Fibroblast of pulmonary artery (primary cell): ENCODE data around the gene TAS1R1.
"Not testable (repeated sequence)": the region's sequence is repeated elsewhere in the genome, so short reads cannot be mapped to it uniquely, and the experiment has no call there.

Experiments used
- DNase-seq: peaks from one replicate; pipeline ENCODE4 v3.0.0-alpha.2; 2010; ENCODE audit warnings: low read depth
- H3K4me3 ChIP-seq: replicated peaks from 2 replicates; pipeline ENCODE4 v1.5.1; 2011; ENCODE audit warnings: low read depth, mild to moderate bottlenecking, control low read depth, low read length, moderate library complexity
- TF ChIP-seq, protein P1 (sequence below): IDR thresholded peaks from 2 replicates; pipeline ENCODE4 v1.5.1; 2011; ENCODE audit warnings: mild to moderate bottlenecking, control low read depth, low read length, inconsistent platforms; ENCODE audit errors: missing control alignments

TAS1R1 gene

DNA sequence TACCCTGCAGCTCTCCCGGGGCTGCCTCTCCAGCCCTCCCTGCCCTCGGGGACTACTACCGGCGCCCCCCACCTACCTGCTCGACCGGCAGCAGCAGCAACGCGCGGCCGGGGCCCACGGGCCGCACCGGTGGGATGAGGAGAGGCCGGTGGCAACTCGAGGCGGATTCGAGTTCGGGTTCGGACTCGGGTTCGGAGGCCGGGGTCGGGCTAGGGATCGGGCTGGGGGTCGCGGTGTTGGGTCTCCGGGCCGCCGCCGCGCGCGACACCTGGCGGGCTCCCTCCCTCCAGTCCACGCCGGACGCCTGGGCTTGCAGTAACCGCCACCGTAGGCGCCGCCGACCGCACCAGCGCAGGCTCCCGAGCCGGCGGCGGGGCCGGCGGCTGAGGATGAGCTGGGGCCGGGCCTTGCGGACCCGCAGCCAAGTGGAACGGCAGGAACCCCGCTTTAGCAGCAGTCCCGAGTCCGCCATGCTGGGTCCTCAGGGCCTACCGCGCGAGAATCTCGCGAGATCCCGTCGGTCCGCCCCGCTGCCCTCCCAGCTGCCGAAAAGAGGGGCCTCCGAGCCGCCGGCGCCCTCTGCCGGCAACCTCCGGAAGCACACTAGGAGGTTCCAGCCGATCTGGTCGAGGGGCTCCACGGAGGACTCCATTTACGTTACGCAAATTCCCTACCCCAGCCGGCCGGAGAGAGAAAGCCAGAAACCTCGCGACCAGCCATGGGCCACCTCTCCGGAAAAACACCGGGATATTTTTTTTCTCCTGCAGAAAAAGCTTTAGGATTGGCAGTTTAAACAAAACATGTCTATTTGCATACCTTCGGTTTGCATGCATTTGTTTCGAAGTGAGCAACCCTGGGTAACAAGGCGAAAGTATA lies 838 bp upstream of the TAS1R1 start, which contains the start of gene NOL9:
Gene NOL9 (minus strand): TSS at position 483 of the 876 bp plus-strand sequence. CDS start 11 bp downstream, at position 472.
- TF ChIP-seq, protein P1, sequence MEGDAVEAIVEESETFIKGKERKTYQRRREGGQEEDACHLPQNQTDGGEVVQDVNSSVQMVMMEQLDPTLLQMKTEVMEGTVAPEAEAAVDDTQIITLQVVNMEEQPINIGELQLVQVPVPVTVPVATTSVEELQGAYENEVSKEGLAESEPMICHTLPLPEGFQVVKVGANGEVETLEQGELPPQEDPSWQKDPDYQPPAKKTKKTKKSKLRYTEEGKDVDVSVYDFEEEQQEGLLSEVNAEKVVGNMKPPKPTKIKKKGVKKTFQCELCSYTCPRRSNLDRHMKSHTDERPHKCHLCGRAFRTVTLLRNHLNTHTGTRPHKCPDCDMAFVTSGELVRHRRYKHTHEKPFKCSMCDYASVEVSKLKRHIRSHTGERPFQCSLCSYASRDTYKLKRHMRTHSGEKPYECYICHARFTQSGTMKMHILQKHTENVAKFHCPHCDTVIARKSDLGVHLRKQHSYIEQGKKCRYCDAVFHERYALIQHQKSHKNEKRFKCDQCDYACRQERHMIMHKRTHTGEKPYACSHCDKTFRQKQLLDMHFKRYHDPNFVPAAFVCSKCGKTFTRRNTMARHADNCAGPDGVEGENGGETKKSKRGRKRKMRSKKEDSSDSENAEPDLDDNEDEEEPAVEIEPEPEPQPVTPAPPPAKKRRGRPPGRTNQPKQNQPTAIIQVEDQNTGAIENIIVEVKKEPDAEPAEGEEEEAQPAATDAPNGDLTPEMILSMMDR: peak; percentile 88
- DNase-seq: peak; percentile 93
- H3K4me3 ChIP-seq: peak within 1 kb of the TSS; percentile 92

DNA sequence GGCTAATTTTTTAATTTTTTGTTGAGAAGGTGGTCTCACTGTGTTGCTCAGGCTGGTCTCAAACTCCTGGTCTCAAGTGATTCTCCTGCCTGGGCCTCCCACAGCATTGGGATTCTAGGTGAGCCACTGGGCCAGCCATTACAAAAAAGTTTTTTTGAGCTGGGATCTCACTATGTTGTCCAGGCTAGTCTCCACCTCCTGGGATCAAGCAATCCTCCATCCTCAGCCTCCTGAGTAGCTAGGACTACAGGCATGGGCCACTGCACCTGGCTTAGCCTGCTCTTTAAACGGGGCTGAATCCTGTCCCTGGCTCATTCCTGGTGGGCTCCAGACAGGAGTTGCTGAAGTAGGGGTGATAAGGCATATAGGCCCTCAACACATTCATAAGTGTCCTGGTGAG lies 2.5 kb downstream of the TAS1R1 start:
- DNase-seq: no peak
- TF ChIP-seq, protein P1: no peak
- no peak overlapping the region for H3K4me3 ChIP-seq

DNA sequence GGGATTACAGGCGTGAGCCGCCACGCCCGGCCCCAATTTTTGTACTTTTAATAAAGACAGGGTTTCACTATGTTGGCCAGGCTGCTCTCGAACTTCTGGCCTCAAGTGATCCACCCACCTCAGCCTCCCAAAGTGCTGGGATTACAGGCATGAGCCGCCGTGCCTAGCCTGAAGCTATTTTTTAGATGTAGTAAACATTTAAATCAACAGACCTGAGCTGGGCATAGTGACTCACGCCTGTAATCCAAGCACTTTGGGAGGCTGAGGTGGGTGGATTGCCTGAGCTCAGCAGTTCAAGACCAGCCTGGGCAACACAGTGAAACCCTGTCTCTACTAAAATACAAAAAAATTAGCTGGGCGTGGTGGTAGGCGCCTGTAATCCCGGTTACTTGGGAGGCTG lies 4.1 kb downstream of the TAS1R1 start:
- H3K4me3 ChIP-seq, DNase-seq: not testable (repeated sequence)

DNA sequence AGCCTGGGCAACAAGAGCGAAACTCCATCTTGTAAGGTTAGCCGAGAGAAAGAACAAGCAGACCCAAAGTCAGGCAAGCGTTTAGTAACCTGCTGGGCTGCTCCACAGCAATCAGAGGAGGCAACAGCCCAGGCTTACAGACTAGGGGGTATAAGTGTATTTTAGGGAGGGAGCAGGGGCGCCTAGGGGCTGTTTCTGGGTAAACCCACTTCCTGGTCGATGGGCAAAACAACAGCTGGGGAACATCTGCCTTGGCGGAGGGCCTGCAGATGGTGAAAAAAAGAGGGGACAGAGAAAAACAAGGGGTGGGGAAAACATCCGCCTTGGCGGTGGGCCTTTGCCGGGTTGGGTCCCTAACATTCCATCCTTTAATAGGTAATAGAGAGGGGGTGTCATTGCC lies 5.2 kb downstream of the TAS1R1 start:
- no peak overlapping the region for H3K4me3 ChIP-seq
- no peak for DNase-seq
- TF ChIP-seq, protein P1: no peak

DNA sequence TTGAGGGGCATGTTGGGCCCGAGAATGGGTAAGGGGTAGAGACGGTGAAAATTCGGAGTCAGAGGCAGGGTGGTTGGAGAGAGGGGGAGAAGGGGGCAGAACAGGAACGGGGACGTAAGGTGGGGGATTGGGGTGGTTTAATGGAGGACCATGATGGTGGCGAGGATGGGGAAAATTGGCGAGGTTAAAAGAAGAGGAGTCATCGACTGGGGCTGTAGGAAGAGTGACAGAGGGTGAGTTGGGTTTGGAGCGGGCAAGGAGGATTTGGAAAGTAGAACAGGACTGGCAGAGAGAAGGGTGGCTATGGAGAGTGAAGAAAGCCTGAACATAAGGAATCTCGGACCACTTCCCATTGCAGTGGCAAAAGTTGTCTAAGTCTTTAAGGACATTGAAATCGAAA lies 13.9 kb downstream of the TAS1R1 start:
- TF ChIP-seq, protein P1: no peak
- no peak overlapping the region for H3K4me3 ChIP-seq
- no peak for DNase-seq

DNA sequence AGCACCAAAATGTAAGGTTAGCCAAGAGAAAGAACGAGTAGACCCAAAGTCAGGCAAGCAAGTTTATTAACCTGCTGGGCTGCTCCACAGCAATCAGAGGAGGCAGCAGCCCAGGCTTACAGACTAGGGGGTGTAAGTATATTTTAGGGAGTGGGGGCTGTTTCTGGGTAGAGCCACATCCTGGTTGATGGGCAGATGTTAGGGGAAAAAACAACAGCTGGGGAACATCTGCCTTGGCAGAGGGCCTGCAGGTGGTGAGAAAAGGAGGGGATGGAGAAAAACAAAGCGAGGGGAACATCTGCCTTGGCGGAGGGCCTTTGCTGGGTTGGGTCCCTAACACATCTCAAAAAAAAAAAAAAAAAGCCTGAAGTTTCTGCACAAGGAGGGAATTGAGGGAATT lies 15.0 kb downstream of the TAS1R1 start:
- DNase-seq: no peak
- TF ChIP-seq, protein P1: no peak

DNA sequence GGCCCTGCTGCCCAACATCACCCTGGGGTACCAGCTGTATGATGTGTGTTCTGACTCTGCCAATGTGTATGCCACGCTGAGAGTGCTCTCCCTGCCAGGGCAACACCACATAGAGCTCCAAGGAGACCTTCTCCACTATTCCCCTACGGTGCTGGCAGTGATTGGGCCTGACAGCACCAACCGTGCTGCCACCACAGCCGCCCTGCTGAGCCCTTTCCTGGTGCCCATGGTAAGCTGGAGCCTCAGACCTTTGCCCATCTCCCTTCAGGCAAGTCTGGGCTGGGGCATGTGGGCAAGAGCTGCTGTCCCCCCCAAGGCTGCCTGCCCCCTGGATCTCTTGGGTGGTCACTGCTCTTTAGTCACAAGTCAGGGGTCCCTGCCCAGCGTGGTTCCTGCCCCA lies 15.9 kb downstream of the TAS1R1 start:
- no peak for DNase-seq
- H3K4me3 ChIP-seq: no peak overlapping the region
- TF ChIP-seq, protein P1: no peak

More for the DNA sequence above, 15.0 kb downstream of the TAS1R1 start:
- no peak overlapping the region for H3K4me3 ChIP-seq
